Measurements from ENCODE around the gene NFATC4. TPM values are rescaled to one million over a fixed set of nuclear protein-coding genes. Genes with fewer than 3 reads are reported as not detected.
A peak's percentile ranks its signal among the peaks of the same experiment; 100 is the strongest.

The NFATC4 gene
- total and polyA plus RNA-seq, 2 experiments from 2014 or later, result 84.8 to 96.9 TPM

DNA sequence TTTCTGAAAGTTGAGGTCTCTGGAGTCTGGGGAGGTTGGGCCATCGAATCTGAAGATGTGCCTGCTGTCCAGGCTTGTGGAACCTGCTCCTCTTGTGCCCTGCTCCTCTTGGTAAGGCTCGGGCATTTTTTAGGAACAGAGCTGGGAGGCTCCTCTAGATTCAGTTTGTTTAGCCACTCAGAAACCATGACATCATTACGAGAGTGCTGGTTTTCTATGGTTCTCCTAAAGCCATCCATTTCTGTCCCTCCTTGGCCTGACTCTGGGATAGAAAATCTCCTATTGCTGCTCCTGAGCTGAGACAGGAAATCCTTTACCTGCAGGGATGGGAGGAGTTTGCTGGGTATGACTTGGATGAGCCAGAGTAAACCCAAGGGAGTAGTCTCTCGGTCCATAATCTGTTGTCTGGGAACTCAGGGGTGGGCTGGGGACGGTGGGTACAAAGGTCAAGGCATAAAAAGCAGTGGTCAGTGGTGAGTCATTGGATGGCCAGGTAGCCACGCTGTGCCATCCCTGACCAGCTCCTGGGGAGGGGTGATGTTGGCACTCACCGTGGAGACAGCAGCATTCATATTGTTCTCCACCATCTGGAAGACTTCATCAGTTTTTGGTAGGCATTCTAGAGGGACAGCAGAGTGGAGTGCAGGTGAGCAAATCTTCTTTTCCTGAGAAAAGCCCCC lies 30.7 kb upstream of the NFATC4 start:
- Histone ChIP-seq H3K36me3 (ENCODE audit: low read depth) (no peaks in the 10 kb centered on the region), H3K27ac (no peak overlapping the region), H4K20me1 (ENCODE audit: insufficient read depth) (no peaks in the 10 kb centered on the region), H3K79me2 (ENCODE audit: insufficient read depth) (no peaks in the 10 kb centered on the region), H2AFZ (no peak overlapping the region), H3K9me2 (ENCODE audit: insufficient read depth) (no peaks in the 10 kb centered on the region), H3K4me1 (ENCODE audit: insufficient read depth) (peaks cover 7% of the 10 kb centered on the region; the same call in 1 of the 2 replicates), H3K9me3 (ENCODE audit: low read depth) (no peaks in the 10 kb centered on the region), H3F3A (ENCODE audit: insufficient read depth) (no peaks in the 10 kb centered on the region), H3K9ac (no peak overlapping the region), H3K4me3 (no peak overlapping the region), H3K4me2 (ENCODE audit: unreplicated experiment) (no peak overlapping the region), H3K27me3 (replicated peaks; ENCODE audit: insufficient read depth) (no peaks in the 10 kb centered on the region)
- WGBS, 2 experiments (ENCODE audit: low coverage in 1 of 2, low lambda C conversion rate in 2 of 2, missing lambda C conversion rate in 2 of 2), result 81 to 84% methylated on average over 7 of the region's 7 CpGs
- TF ChIP-seq EZH2phosphoT487 (IDR thresholded peaks at IDR 0.05; ENCODE audit: insufficient read depth, low read depth), result no peak
- no peak for TF ChIP-seq EZH2 (IDR thresholded peaks at IDR 0.05; ENCODE audit: insufficient read depth, poor library complexity, severe bottlenecking)
- in situ Hi-C loops (cut with MboI), result loop anchor here (5.0 kb wide), 1 partner anchor 100 kb away; no protein-coding TSS in a partner anchor
- DNase-seq, result no peak

DNA sequence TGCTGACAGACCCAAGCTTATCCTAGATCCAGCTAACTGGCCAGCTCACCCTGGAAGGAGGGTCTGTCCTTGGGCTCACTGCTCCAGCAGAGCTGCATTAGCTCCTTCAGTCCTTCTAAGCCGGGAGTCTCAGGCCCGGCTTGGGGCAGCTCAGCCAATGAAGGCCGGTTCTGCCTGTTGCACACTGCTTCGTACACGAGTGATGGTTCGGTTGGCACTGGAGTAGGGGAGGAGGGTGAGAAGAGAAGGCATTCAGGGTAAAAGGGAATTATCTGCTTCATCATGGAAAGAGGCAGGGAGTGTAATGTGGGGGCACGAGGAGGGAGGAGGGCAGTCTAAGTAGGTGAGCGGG lies 30.2 kb upstream of the NFATC4 start:
- no peak overlapping the region for H3K9ac ChIP-seq
- no peak overlapping the region for H3K27ac ChIP-seq
- H3K36me3 ChIP-seq (ENCODE audit: low read depth), result no peaks in the 10 kb centered on the region
- WGBS, 2 experiments (ENCODE audit: low coverage in 1 of 2, low lambda C conversion rate in 2 of 2, missing lambda C conversion rate in 2 of 2), result 88 to 92% methylated on average over 8 of the region's 8 CpGs
- DNase-seq, result no peak
- in situ Hi-C loops (cut with MboI), result loop anchor here (5.0 kb wide), 1 partner anchor 100 kb away; no protein-coding TSS in a partner anchor
- no peaks in the 10 kb centered on the region for H3K9me3 ChIP-seq (ENCODE audit: low read depth)
- H4K20me1 ChIP-seq (ENCODE audit: insufficient read depth), result no peaks in the 10 kb centered on the region
- H3K9me2 ChIP-seq (ENCODE audit: insufficient read depth), result no peaks in the 10 kb centered on the region
- H3K4me3 ChIP-seq, result no peak overlapping the region
- no peak overlapping the region for H3K4me2 ChIP-seq (ENCODE audit: unreplicated experiment)
- no peaks in the 10 kb centered on the region for H3F3A ChIP-seq (ENCODE audit: insufficient read depth)
- H3K79me2 ChIP-seq (ENCODE audit: insufficient read depth), result no peaks in the 10 kb centered on the region
- peaks cover 7% of the 10 kb centered on the region; the same call in 1 of the 2 replicates for H3K4me1 ChIP-seq (ENCODE audit: insufficient read depth)
- H3K27me3 ChIP-seq (replicated peaks; ENCODE audit: insufficient read depth), result no peaks in the 10 kb centered on the region
- TF ChIP-seq EZH2phosphoT487 (IDR thresholded peaks at IDR 0.05; ENCODE audit: insufficient read depth, low read depth) (no peak), EZH2 (IDR thresholded peaks at IDR 0.05; ENCODE audit: insufficient read depth, poor library complexity, severe bottlenecking) (no peak)
- no peak overlapping the region for H2AFZ ChIP-seq

DNA sequence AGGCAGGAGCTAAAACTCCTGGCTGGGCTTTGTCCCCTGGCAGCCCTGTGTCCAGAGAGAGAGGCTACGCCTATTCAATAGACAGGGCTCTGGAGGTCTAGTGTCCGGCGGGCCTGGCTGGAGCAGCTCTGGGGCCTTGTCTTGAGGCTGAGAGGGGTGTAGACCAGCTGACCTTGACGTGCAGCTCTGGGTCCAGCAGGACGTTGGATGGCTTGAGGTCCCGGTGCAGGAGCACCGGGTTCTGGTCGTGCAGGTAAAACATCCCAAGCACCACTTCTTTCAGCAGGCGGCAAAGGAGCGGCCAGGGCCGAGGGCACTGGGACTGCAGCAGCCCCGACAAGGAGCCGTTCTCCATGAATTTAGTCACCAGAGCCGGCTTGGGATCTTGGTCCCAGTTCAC lies 29.1 kb upstream of the NFATC4 start:
- Histone ChIP-seq H3K9ac (no peak overlapping the region), H3K4me1 (ENCODE audit: insufficient read depth) (peaks cover 6% of the 10 kb centered on the region; the same call in 1 of the 2 replicates), H2AFZ (peak overlapping the region; percentile 90; the same call in 1 of the 2 replicates), H3K27ac (no peak overlapping the region), H4K20me1 (ENCODE audit: insufficient read depth) (no peaks in the 10 kb centered on the region), H3K27me3 (replicated peaks; ENCODE audit: insufficient read depth) (no peaks in the 10 kb centered on the region), H3K9me3 (ENCODE audit: low read depth) (no peaks in the 10 kb centered on the region), H3K4me3 (peak overlapping the region; percentile 73), H3K79me2 (ENCODE audit: insufficient read depth) (no peaks in the 10 kb centered on the region), H3K36me3 (ENCODE audit: low read depth) (no peaks in the 10 kb centered on the region), H3K4me2 (ENCODE audit: unreplicated experiment) (peak overlapping the region; percentile 83), H3K9me2 (ENCODE audit: insufficient read depth) (no peaks in the 10 kb centered on the region), H3F3A (ENCODE audit: insufficient read depth) (no peaks in the 10 kb centered on the region)
- no peak for DNase-seq
- 73 to 81% methylated on average over 14 of the region's 14 CpGs for WGBS, 2 experiments (ENCODE audit: low coverage in 1 of 2, low lambda C conversion rate in 2 of 2, missing lambda C conversion rate in 2 of 2)
- TF ChIP-seq EZH2 (IDR thresholded peaks at IDR 0.05; ENCODE audit: insufficient read depth, poor library complexity, severe bottlenecking) (no peak), EZH2phosphoT487 (IDR thresholded peaks at IDR 0.05; ENCODE audit: insufficient read depth, low read depth) (no peak)
- in situ Hi-C loops (cut with MboI), result loop anchor here (5.0 kb wide), 1 partner anchor 98 kb away; no protein-coding TSS in a partner anchor

DNA sequence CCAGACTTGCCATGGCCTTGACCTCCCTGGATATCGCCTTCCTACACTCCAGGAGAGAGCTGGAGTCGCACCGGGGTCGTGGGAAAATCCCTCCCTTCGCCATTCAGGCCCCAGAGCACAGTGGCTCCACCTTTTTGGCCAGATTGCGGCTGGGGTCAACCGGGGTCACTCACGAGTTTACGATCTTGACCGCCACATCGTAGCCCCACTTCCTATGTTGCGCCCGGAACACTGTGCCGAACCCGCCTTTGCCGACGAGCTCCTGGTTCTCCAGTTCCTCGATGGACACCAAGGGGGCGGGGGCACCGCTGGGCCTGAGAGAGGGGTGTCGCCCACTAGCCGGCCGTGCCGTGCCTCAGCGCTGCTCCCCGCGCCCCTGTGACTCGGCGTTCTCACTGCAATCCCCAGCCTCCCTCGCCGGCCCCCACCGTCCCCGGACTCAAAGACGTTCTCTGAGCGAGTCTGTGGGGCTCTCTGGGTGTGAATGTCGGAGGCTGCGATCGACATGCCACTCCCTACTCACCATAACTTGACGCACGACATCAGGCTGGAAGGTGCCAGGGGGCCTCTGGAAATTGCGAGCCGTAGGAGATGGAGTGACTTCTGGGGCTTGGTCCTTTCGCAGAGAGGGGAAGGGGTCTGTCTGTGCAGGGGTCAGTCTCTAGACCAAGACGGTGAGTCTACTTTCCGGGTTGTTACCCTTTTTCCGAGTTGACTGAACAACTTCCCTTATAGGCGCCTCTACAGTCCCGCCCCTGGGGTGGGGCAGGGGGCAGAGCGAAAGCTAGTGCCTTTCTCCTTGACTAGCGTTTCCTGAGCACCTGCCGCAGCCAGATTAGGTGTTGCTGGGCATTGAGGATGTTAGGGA lies 28.5 kb upstream of the NFATC4 start, which contains the start of gene RIPK3:
Gene RIPK3 (minus strand): TSS at position 708 of the 868 bp plus-strand sequence. CDS start 165 bp downstream, at position 543.
- Histone ChIP-seq H2AFZ (peak within 1 kb of the TSS; percentile 90), H3K79me2 (ENCODE audit: insufficient read depth) (no peaks in the 10 kb centered on the region), H3K27me3 (replicated peaks; ENCODE audit: insufficient read depth) (no peaks in the 10 kb centered on the region), H3K27ac (no peak within 1 kb of the TSS), H3K4me1 (ENCODE audit: insufficient read depth) (no peaks in the 10 kb centered on the region), H3K9ac (peak within 1 kb of the TSS; percentile 62), H4K20me1 (ENCODE audit: insufficient read depth) (no peaks in the 10 kb centered on the region), H3K4me2 (ENCODE audit: unreplicated experiment) (peak within 1 kb of the TSS; percentile 83), H3F3A (ENCODE audit: insufficient read depth) (no peaks in the 10 kb centered on the region), H3K9me3 (ENCODE audit: low read depth) (no peaks in the 10 kb centered on the region), H3K4me3 (peak within 1 kb of the TSS; percentile 73), H3K9me2 (ENCODE audit: insufficient read depth) (no peaks in the 10 kb centered on the region), H3K36me3 (ENCODE audit: low read depth) (no peaks in the 10 kb centered on the region)
- WGBS, 2 experiments (ENCODE audit: low coverage in 1 of 2, low lambda C conversion rate in 2 of 2, missing lambda C conversion rate in 2 of 2), result 7 to 11% methylated on average over 36 to 51 of the region's 51 CpGs
- TF ChIP-seq EZH2 (IDR thresholded peaks at IDR 0.05; ENCODE audit: insufficient read depth, poor library complexity, severe bottlenecking) (no peak), EZH2phosphoT487 (IDR thresholded peaks at IDR 0.05; ENCODE audit: insufficient read depth, low read depth) (no peak)
- peak; percentile 42 for DNase-seq
- in situ Hi-C loops (cut with MboI), result loop anchor here (5.0 kb wide), 1 partner anchor 98 kb away; no protein-coding TSS in a partner anchor
